GM18870 (cell line): ENCODE results near the gene ERG28.
"Not testable (repeated sequence)": the region's sequence is repeated elsewhere in the genome, so short reads cannot be mapped to it uniquely, and the experiment has no call there.

Source experiments
- ATAC-seq: cut with Tn5 transposase; IDR thresholded peaks from one replicate; pipeline ENCODE4 v1.9.1; 2021; ENCODE audit warnings: moderate library complexity; ENCODE audit not compliant: unreplicated experiment

The ERG28 gene

GRCh38 chr14:75660630-75661498, at the start of gene ERG28, which contains the start of gene TTLL5:
TSS of gene ERG28 (minus strand) at chr14:75660876. CDS start at chr14:75657502, 3,374 bp downstream.
TSS of gene TTLL5 (plus strand) at chr14:75661246. CDS start at chr14:75663150, 1,904 bp downstream.
- ATAC-seq: peak; percentile 96

- no peak for ATAC-seq
Observed at GRCh38 chr14:75709207-75709812, 48.6 kb upstream of the ERG28 start.

- ATAC-seq: no peak
Observed at GRCh38 chr14:75705014-75705413, 44.3 kb upstream of the ERG28 start.

GRCh38 chr14:75703467-75703866, 42.8 kb upstream of the ERG28 start:
- no peak for ATAC-seq

- no peak for ATAC-seq
Observed at GRCh38 chr14:75702616-75703261, 42.1 kb upstream of the ERG28 start.

GRCh38 chr14:75702122-75702521, 41.4 kb upstream of the ERG28 start:
- ATAC-seq: no peak

- ATAC-seq: no peak
Observed at GRCh38 chr14:75700295-75700694, 39.6 kb upstream of the ERG28 start.

- ATAC-seq: no peak
Observed at GRCh38 chr14:75699331-75699730, 38.7 kb upstream of the ERG28 start.

GRCh38 chr14:75697918-75698317, 37.2 kb upstream of the ERG28 start:
- ATAC-seq: no peak

- ATAC-seq: no peak
Observed at GRCh38 chr14:75697386-75697785, 36.7 kb upstream of the ERG28 start.

GRCh38 chr14:75695025-75695424, 34.3 kb upstream of the ERG28 start:
- ATAC-seq: not testable (repeated sequence)

GRCh38 chr14:75690010-75690409, 29.3 kb upstream of the ERG28 start:
- ATAC-seq: no peak

GRCh38 chr14:75689012-75689411, 28.3 kb upstream of the ERG28 start:
- ATAC-seq: no peak

- ATAC-seq: no peak
Observed at GRCh38 chr14:75685910-75686309, 25.2 kb upstream of the ERG28 start.

- ATAC-seq: no peak
Observed at GRCh38 chr14:75675265-75675960, 14.7 kb upstream of the ERG28 start.

- ATAC-seq: no peak
Observed at GRCh38 chr14:75673345-75674035, 12.8 kb upstream of the ERG28 start.

GRCh38 chr14:75672605-75673192, 12.0 kb upstream of the ERG28 start:
- no peak for ATAC-seq

- ATAC-seq: no peak
Observed at GRCh38 chr14:75667099-75667765, 6.6 kb upstream of the ERG28 start.

- no peak for ATAC-seq
Observed at GRCh38 chr14:75662966-75663365, 2.3 kb upstream of the ERG28 start.

GRCh38 chr14:75661499-75661814, 781 bp upstream of the ERG28 start:
- ATAC-seq: no peak
